HG03045 (cell line): ENCODE measurements around the gene NUDT3.
"Not testable (repeated sequence)": the region's sequence is repeated elsewhere in the genome, so short reads cannot be mapped to it uniquely, and the experiment has no call there.

Source experiments
- ATAC-seq: cut with Tn5 transposase; IDR thresholded peaks from one replicate; pipeline ENCODE4 v1.9.1; 2021; ENCODE audit warnings: mild to moderate bottlenecking, moderate library complexity; ENCODE audit not compliant: unreplicated experiment

The NUDT3 gene

GRCh38 chr6:34346175-34347119 lies 46.0 kb downstream of the NUDT3 start:
- no peak for ATAC-seq

- ATAC-seq, result no peak
Observed at GRCh38 chr6:34343806-34344205, 48.7 kb downstream of the NUDT3 start.

GRCh38 chr6:34342247-34342646 lies 50.2 kb downstream of the NUDT3 start:
- no peak for ATAC-seq

- no peak for ATAC-seq
Observed at GRCh38 chr6:34341481-34341971, 50.9 kb downstream of the NUDT3 start.

- no peak for ATAC-seq
Observed at GRCh38 chr6:34340906-34341480, 51.5 kb downstream of the NUDT3 start.

- no peak for ATAC-seq
Observed at GRCh38 chr6:34340394-34340793, 52.1 kb downstream of the NUDT3 start.

GRCh38 chr6:34339971-34340370 lies 52.5 kb downstream of the NUDT3 start:
- ATAC-seq, result no peak

- no peak for ATAC-seq
Observed at GRCh38 chr6:34339432-34339831, 53.0 kb downstream of the NUDT3 start.

- ATAC-seq, result no peak
Observed at GRCh38 chr6:34338811-34339210, 53.7 kb downstream of the NUDT3 start.

- no peak for ATAC-seq
Observed at GRCh38 chr6:34338377-34338776, 54.1 kb downstream of the NUDT3 start.

GRCh38 chr6:34334796-34335416 lies 57.6 kb downstream of the NUDT3 start:
- no peak for ATAC-seq

GRCh38 chr6:34333858-34334257 lies 58.6 kb downstream of the NUDT3 start:
- no peak for ATAC-seq

- no peak for ATAC-seq
Observed at GRCh38 chr6:34332251-34333198, 59.9 kb downstream of the NUDT3 start.

GRCh38 chr6:34331371-34332050 lies 61.0 kb downstream of the NUDT3 start:
- ATAC-seq, result no peak

- ATAC-seq, result not testable (repeated sequence)
Observed at GRCh38 chr6:34329814-34330213, 62.7 kb downstream of the NUDT3 start.

- ATAC-seq, result no peak
Observed at GRCh38 chr6:34328969-34329368, 63.5 kb downstream of the NUDT3 start.

- ATAC-seq, result not testable (repeated sequence)
Observed at GRCh38 chr6:34327313-34328205, 64.9 kb downstream of the NUDT3 start.

GRCh38 chr6:34325633-34326032 lies 66.8 kb downstream of the NUDT3 start:
- no peak for ATAC-seq
